WTC11 (cell line): ENCODE data around the gene EXOC6. TPM values are rescaled to one million over a fixed set of nuclear protein-coding genes. Genes with fewer than 3 reads are reported as not detected.

Experiments used
- ATAC-seq: fragments of 200-7000 bp; cut with Tn5 transposase; 2 replicates; pipeline ENCODE4 v1.10.0; 2021; ENCODE audit warnings: mild to moderate bottlenecking, moderate library complexity
- CTCF ChIA-PET: fragments of 300-600 bp; sonication (Branson Sonifier 250); formaldehyde crosslinking; loops from one replicate; lab custom pipeline; 2021; ENCODE audit warnings: antibody characterized with exemption; lab: Charles Lee
- POLR2A ChIA-PET: fragments of 350-600 bp; sonication (Branson Sonifier 250); formaldehyde crosslinking; loops from one replicate; lab custom pipeline; 2021; ENCODE audit warnings: antibody characterized with exemption; lab: Charles Lee
- DNase-seq: peaks from one replicate; pipeline ENCODE4 v3.0.0; 2021; ENCODE audit warnings: low spot score
- H3K27ac Mint-ChIP-seq: 2 replicates; pipeline ENCODE4 v1.8.0; 2021; ENCODE audit warnings: mixed read lengths
- H3K27me3 Mint-ChIP-seq: 2 replicates; pipeline ENCODE4 v1.8.0; 2021; ENCODE audit warnings: low read depth, mild to moderate bottlenecking, moderate library complexity, mixed read lengths
- H3K36me3 Mint-ChIP-seq: 2 replicates; pipeline ENCODE4 v1.8.0; 2021; ENCODE audit warnings: mixed read lengths
- H3K4me1 Mint-ChIP-seq: 2 replicates; pipeline ENCODE4 v1.8.0; 2022; ENCODE audit warnings: mixed read lengths
- H3K4me3 Mint-ChIP-seq: 2 replicates; pipeline ENCODE4 v1.8.0; 2021; ENCODE audit warnings: mild to moderate bottlenecking, moderate library complexity, mixed read lengths
- H3K9me3 Mint-ChIP-seq: 2 replicates; pipeline ENCODE4 v1.8.0; 2021; ENCODE audit warnings: mixed read lengths
- ATF3 ChIP-seq: sonication (generic); formaldehyde crosslinking; conservative IDR thresholded peaks from 2 replicates; pipeline ENCODE4 v1.8.1; 2022; ENCODE audit warnings: mild to moderate bottlenecking, missing genetic modification reagents
- GRHL2 ChIP-seq: fragments of 250-450 bp; sonication (Bioruptor Pico); IDR thresholded peaks from 2 replicates; pipeline ENCODE4 v1.8.0; 2022; ENCODE audit warnings: mild to moderate bottlenecking, moderate library complexity; ENCODE audit not compliant: insufficient replicate concordance, severe bottlenecking
- GTF2I ChIP-seq: fragments of 250-450 bp; sonication (Bioruptor Pico); conservative IDR thresholded peaks from 2 replicates; pipeline ENCODE4 v1.4.0; 2021; ENCODE audit warnings: mild to moderate bottlenecking
- IRF1 ChIP-seq: sonication (generic); formaldehyde crosslinking; IDR thresholded peaks from 2 replicates; pipeline ENCODE4 v1.8.0; 2023; ENCODE audit warnings: missing genetic modification reagents
- JAZF1 ChIP-seq: fragments of 250-450 bp; sonication (Bioruptor Pico); IDR thresholded peaks from 2 replicates; pipeline ENCODE4 v1.9.0; 2021; ENCODE audit warnings: moderate library complexity, mild to moderate bottlenecking, inconsistent platforms
- JUN ChIP-seq: sonication (generic); formaldehyde crosslinking; IDR thresholded peaks from 2 replicates; pipeline ENCODE4 v1.8.0; 2023; ENCODE audit warnings: mild to moderate bottlenecking, missing genetic modification reagents
- MAX ChIP-seq: sonication (generic); formaldehyde crosslinking; IDR thresholded peaks from 2 replicates; pipeline ENCODE4 v1.8.0; 2022; ENCODE audit warnings: mild to moderate bottlenecking, missing genetic modification reagents
- NR1H2 ChIP-seq: sonication (generic); formaldehyde crosslinking; IDR thresholded peaks from 2 replicates; pipeline ENCODE4 v1.9.0; 2021; ENCODE audit warnings: mild to moderate bottlenecking, moderate library complexity, missing genetic modification reagents
- PRDM15 ChIP-seq: sonication (generic); formaldehyde crosslinking; IDR thresholded peaks from 2 replicates; pipeline ENCODE4 v1.8.0; 2022; ENCODE audit warnings: missing genetic modification reagents
- RELA ChIP-seq: sonication (generic); formaldehyde crosslinking; IDR thresholded peaks from 2 replicates; pipeline ENCODE4 v1.8.1; 2022; ENCODE audit warnings: missing genetic modification reagents, mild to moderate bottlenecking, borderline replicate concordance
- RORB ChIP-seq: fragments of 250-450 bp; sonication (Bioruptor Pico); IDR thresholded peaks from 2 replicates; pipeline ENCODE4 v1.9.0; 2021; ENCODE audit warnings: mild to moderate bottlenecking
- SMAD3 ChIP-seq: sonication (generic); formaldehyde crosslinking; IDR thresholded peaks from 2 replicates; pipeline ENCODE4 v1.8.0; 2022; ENCODE audit warnings: missing genetic modification reagents, mild to moderate bottlenecking, borderline replicate concordance
- SMAD4 ChIP-seq: sonication (generic); formaldehyde crosslinking; IDR thresholded peaks from 2 replicates; pipeline ENCODE4 v1.8.0; 2022; ENCODE audit warnings: mild to moderate bottlenecking, missing genetic modification reagents
- STAT6 ChIP-seq: sonication (generic); formaldehyde crosslinking; conservative IDR thresholded peaks from 2 replicates; pipeline ENCODE4 v1.8.1; 2023; ENCODE audit warnings: mild to moderate bottlenecking, low read depth, missing genetic modification reagents, moderate library complexity
- TP53 ChIP-seq: sonication (generic); formaldehyde crosslinking; IDR thresholded peaks from 2 replicates; pipeline ENCODE4 v1.8.1; 2023; ENCODE audit warnings: mild to moderate bottlenecking, missing genetic modification reagents
- ZBTB43 ChIP-seq: sonication (generic); formaldehyde crosslinking; IDR thresholded peaks from 2 replicates; pipeline ENCODE4 v1.8.1; 2023; ENCODE audit warnings: mild to moderate bottlenecking, missing genetic modification reagents
- ZNF317 ChIP-seq: sonication (generic); formaldehyde crosslinking; IDR thresholded peaks from 2 replicates; pipeline ENCODE4 v1.8.1; 2023; ENCODE audit warnings: low read depth, mild to moderate bottlenecking, moderate library complexity, missing genetic modification reagents, borderline replicate concordance
- ZNF396 ChIP-seq: fragments of 250-450 bp; sonication (Bioruptor Pico); IDR thresholded peaks from 2 replicates; pipeline ENCODE4 v1.8.0; 2021; ENCODE audit warnings: mild to moderate bottlenecking, moderate library complexity, borderline replicate concordance
- ZNF671 ChIP-seq: fragments of 250-450 bp; sonication (Bioruptor Pico); IDR thresholded peaks from 2 replicates; pipeline ENCODE4 v1.8.0; 2021; ENCODE audit warnings: mild to moderate bottlenecking
- ZSCAN18 ChIP-seq: fragments of 250-450 bp; sonication (Bioruptor Pico); IDR thresholded peaks from 2 replicates; pipeline ENCODE4 v2.1.2; 2022; ENCODE audit warnings: mild to moderate bottlenecking, moderate library complexity
- total RNA-seq: library from RNA; stranded (reverse); gene quantifications from 3 replicates; pipeline ENCODE4 v1.2.3, GENCODE V29; 2021

The EXOC6 gene
- total RNA-seq, 1 experiment from 2014 or later = 5.0 TPM

GRCh38 chr10:92868557-92868956 lies 20.2 kb downstream of the EXOC6 start:
- ATAC-seq (no peak), DNase-seq (no peak)
- H3K9me3 Mint-ChIP-seq = no peaks in the 10 kb centered on the region; the same call in 1 of the 2 replicates
- POLR2A ChIA-PET = no interaction called here
- peaks cover 6% of the 10 kb centered on the region; the same call in 1 of the 2 replicates for H3K4me1 Mint-ChIP-seq
- H3K27ac Mint-ChIP-seq = no peak overlapping the region
- no peaks in the 10 kb centered on the region for H3K27me3 Mint-ChIP-seq
- CTCF ChIA-PET = interaction anchor here (1.1 to 3.8 kb wide), 3 partner anchors 20 to 29 kb away, joined by 4 to 10 read pairs (median 8); partner anchors contain the start of gene EXOC6
- no peak for TF ChIP-seq RORB
- no peak for TF ChIP-seq GTF2I (CRISPR knock-in tag)
- no peak for TF ChIP-seq IRF1 (CRISPR knock-in tag)
- no peak for TF ChIP-seq ZNF396
- no peak for TF ChIP-seq STAT6 (CRISPR knock-in tag)
- TF ChIP-seq ATF3 (CRISPR knock-in tag) = no peak
- TF ChIP-seq RELA (CRISPR knock-in tag) = no peak
- no peak for TF ChIP-seq JUN
- TF ChIP-seq PRDM15 = no peak
- no peak for TF ChIP-seq MAX (CRISPR knock-in tag)
- TF ChIP-seq NR1H2 (CRISPR knock-in tag) = no peak
- no peak for TF ChIP-seq JAZF1 (CRISPR knock-in tag)
- TF ChIP-seq ZSCAN18 (CRISPR knock-in tag) = no peak
- TF ChIP-seq ZBTB43 = no peak
- TF ChIP-seq SMAD4 (CRISPR knock-in tag) = no peak
- no peak for TF ChIP-seq ZNF671
- no peak for TF ChIP-seq TP53
- TF ChIP-seq ZNF317 (CRISPR knock-in tag) = no peak
- no peak for TF ChIP-seq SMAD3 (CRISPR knock-in tag)
- no peak for TF ChIP-seq GRHL2
- no peak overlapping the region for H3K4me3 Mint-ChIP-seq
- H3K36me3 Mint-ChIP-seq = no peaks in the 10 kb centered on the region
